ENCODE measurements around the gene GAB1. TPM values are rescaled to one million over a fixed set of nuclear protein-coding genes. Genes with fewer than 3 reads are reported as not detected.
A peak's percentile ranks its signal among the peaks of the same experiment; 100 is the strongest.

GAB1 gene
- total RNA-seq, 1 experiment from 2014 or later = 5.9 TPM

DNA sequence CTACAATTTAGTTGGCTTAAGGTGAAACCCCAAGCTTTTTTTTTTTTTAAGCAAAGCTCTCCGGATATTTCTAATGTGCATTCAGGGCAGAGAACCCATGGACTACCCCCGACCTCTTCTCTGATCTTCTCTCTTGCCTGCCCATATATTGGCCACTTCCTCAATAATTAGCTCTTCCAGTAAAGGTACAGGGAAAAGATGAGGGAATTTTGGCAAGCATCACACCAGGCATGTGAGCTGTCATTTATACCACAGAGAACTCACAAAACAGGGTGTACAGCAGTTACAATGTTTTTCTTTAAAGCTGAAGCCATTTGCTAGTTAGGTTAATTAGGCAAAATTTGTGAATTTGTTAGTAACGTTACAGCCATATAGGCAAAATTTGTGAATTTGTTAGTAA lies 73.3 kb downstream of the GAB1 start:
- no peak for DNase-seq (ENCODE audit: low read depth)

- DNase-seq (ENCODE audit: low read depth) = peak; percentile 50
These were observed 75.1 kb downstream of the GAB1 start for GRCh38 chr4:143411527-143412419.

GRCh38 chr4:143412420-143412758 lies 75.7 kb downstream of the GAB1 start:
- DNase-seq (ENCODE audit: low read depth) = no peak

- no peak for DNase-seq (ENCODE audit: low read depth)
These were observed 81.2 kb downstream of the GAB1 start for GRCh38 chr4:143417679-143418403.

DNA sequence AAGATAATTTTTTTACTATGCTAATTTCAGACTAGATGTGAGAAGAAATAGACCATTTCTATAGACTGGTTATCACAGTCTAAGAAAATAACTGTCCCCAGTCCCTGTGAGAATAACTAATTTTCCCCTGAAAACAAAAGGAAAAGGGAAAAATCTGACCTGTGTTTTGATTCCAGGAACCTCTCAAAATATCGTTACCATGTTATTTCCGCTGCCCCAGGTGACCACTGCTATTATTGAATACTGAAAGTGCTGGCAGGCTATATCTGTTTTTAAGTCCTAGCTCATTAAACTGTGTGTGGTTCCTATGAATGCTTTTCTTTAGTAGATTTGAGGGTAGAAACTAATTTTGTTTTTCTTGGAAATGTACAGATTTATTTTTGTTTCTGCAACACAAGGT lies 83.6 kb downstream of the GAB1 start:
- DNase-seq (ENCODE audit: low read depth) = no peak

- no peak for DNase-seq (ENCODE audit: low read depth)
These were observed 84.9 kb downstream of the GAB1 start for GRCh38 chr4:143421609-143422008.

- DNase-seq (ENCODE audit: low read depth) = peak; percentile 65
These were observed 87.6 kb downstream of the GAB1 start for GRCh38 chr4:143424276-143424675.

- no peak for DNase-seq (ENCODE audit: low read depth)
These were observed 95.0 kb downstream of the GAB1 start for GRCh38 chr4:143431526-143432257.

GRCh38 chr4:143432258-143432591 lies 95.5 kb downstream of the GAB1 start:
- DNase-seq (ENCODE audit: low read depth) = no peak

- no peak for DNase-seq (ENCODE audit: low read depth)
These were observed 96.6 kb downstream of the GAB1 start for GRCh38 chr4:143433231-143433630.

DNA sequence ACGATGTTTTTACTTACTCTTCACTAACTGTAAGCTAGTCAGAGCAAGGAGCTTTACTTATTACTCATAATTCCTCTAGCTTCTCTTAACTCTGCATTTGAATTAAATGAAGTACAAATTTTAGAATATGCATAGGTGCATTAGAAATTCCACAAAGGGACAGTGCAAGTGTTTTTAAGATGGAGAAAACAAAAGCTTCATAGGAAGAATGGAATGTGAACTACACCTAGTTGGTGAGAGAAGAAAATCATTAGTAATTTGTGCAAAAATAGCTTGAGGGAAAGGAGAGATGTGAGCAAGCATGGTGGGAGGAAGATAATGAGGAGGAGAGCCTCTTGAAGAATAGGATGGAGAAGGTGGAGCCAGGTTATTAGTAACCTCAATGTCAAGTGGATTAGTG lies 99.3 kb downstream of the GAB1 start:
- no peak for DNase-seq (ENCODE audit: low read depth)

DNA sequence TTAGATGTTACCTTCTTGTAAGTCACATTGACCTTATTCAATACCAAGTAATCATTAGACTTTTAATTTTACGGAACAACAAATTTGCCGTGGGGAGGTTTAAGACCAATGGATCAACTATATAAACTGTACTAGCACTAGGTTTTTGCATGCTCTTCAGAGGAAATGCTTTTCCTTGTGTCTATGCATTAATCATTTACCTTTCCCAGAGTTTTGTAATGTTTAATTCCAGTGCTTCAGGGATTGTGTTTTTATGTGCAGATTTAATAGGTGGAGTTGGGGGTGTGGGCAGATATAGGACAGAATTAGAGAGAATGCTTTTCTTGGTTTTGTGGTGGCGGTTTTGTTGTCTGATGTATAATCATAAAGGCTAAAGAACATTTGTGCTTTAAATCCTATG lies 100.8 kb downstream of the GAB1 start:
- DNase-seq (ENCODE audit: low read depth) = no peak

DNA sequence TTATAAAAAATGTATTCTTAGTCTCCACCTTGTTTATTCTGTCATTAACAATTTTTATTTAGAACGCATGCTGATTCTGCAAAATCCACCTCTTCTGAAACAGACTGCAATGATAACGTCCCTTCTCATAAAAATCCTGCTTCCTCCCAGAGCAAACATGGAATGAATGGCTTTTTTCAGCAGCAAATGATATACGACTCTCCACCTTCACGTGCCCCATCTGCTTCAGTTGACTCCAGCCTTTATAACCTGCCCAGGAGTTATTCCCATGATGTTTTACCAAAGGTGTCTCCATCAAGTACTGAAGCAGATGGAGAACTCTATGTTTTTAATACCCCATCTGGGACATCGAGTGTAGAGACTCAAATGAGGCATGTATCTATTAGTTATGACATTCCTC lies 101.3 kb downstream of the GAB1 start:
- DNase-seq (ENCODE audit: low read depth) = no peak

- peak; percentile 46 for DNase-seq (ENCODE audit: low read depth)
These were observed 102.0 kb downstream of the GAB1 start for GRCh38 chr4:143438710-143439109.

DNA sequence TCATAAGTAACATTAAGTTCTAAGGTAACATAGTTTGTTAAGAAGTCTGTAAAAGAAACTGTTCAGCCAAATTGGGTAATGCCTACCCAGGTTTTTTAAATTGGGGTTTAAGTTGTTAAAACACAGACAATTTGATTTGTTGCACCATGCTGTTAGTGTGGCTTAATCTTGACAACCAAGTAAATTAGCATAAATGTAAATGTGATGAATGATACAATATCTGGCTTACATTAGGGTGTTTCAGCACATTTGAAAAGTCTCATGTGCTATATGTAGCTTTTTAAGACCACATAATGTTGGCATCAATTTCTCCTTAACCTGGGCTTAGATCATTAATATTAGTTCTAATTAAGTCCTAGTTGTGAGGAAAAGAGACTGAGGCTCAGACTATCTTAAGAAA lies 104.4 kb downstream of the GAB1 start:
- DNase-seq (ENCODE audit: low read depth) = no peak

- DNase-seq (ENCODE audit: low read depth) = no peak
These were observed 105.0 kb downstream of the GAB1 start for GRCh38 chr4:143441678-143442077.

GRCh38 chr4:143443728-143444127 lies 107.1 kb downstream of the GAB1 start:
- DNase-seq (ENCODE audit: low read depth) = no peak

DNA sequence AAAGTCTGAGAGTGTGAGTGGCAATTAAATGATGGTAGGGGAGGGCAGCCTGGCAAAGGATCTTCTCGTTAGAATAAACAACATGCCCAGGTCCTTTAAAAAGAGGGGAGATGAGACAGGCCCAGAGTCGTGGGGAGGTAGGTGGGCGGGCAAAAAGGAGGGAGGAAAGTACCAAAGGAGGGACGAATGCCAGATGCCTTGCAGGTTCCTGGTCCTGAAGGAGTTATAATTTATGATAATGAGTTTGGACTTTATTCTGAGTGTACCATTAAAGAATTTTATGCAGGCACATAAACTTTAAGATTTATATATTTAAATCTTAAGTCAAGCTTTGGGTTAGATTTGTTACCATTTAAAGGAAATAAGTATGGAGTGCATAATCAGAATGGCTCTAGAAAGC lies 114.5 kb downstream of the GAB1 start:
- no peak for DNase-seq (ENCODE audit: low read depth)

DNA sequence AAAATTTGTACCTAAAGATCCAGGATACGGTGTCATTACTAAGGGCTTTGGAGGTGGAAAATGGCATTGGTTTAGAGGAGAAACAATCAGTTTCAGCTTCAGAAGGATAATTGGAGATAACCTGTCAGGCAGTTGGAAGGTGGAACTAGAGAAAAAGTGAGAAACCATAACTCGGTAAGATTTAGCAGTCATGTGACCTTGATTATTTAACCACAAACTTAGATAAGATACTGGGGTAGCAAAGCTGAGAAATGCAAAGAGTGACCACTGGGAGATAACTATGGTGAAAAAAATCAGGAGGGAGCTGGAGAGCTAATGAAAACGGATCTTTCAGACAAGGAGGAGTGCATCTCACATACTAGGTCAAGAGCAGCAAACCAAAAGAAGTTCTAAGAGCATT lies 118.5 kb downstream of the GAB1 start:
- DNase-seq (ENCODE audit: low read depth) = no peak

GRCh38 chr4:143458966-143459365 lies 122.3 kb downstream of the GAB1 start:
- no peak for DNase-seq (ENCODE audit: low read depth)

GRCh38 chr4:143473334-143474126 lies 136.9 kb downstream of the GAB1 start:
- no peak for DNase-seq (ENCODE audit: low read depth)

GRCh38 chr4:143477487-143477886 lies 140.8 kb downstream of the GAB1 start:
- no peak for DNase-seq (ENCODE audit: low read depth)

Measured in LHCN-M2 (cell line).